Measurements from ENCODE around the gene TRIM28.

DNA sequence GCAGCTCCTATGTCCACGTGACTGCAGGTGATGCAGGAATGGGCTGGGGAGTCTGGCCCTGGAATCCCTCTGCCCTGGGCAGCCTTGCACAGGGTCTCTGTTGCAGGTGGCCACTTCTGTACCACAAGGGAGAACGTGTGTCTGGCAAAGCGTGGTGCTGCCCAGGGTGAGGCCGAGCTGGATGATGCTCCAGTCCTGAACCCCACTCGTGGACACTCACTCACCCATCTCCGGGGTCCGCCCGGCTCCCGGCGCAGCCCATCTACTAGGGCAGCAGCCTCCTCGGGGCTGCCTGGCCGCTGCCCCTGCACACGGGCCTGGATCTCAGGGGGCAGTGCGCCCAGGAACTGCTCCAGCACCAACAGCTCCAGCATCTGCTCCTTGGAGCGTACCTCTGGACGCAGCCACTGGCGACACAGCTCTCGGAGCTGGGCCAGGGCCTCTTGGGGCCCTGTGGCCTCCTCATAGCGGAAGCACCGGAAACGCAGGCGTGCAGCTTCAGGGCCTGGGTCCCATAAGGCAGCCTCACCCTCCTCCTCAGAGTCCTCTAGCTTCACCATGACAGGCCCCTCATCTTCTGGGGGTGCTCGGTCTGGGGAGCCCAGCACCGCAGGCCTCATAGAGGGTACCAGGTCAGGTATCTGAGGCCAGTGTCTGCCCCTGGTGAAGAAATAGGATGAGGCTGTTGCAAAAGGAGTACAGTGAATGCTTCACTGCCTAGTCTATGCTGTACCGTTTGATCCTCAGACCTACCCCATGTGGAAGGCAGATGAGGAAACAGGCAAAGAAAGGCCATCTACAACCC, 27.1 kb downstream of the TRIM28 start:
- TF ChIP-seq, protein P1, sequence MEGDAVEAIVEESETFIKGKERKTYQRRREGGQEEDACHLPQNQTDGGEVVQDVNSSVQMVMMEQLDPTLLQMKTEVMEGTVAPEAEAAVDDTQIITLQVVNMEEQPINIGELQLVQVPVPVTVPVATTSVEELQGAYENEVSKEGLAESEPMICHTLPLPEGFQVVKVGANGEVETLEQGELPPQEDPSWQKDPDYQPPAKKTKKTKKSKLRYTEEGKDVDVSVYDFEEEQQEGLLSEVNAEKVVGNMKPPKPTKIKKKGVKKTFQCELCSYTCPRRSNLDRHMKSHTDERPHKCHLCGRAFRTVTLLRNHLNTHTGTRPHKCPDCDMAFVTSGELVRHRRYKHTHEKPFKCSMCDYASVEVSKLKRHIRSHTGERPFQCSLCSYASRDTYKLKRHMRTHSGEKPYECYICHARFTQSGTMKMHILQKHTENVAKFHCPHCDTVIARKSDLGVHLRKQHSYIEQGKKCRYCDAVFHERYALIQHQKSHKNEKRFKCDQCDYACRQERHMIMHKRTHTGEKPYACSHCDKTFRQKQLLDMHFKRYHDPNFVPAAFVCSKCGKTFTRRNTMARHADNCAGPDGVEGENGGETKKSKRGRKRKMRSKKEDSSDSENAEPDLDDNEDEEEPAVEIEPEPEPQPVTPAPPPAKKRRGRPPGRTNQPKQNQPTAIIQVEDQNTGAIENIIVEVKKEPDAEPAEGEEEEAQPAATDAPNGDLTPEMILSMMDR (IDR thresholded peaks at IDR 0.05; ENCODE audit: low read depth, low read length, missing input control) = no peak
- TF ChIP-seq, protein P2, sequence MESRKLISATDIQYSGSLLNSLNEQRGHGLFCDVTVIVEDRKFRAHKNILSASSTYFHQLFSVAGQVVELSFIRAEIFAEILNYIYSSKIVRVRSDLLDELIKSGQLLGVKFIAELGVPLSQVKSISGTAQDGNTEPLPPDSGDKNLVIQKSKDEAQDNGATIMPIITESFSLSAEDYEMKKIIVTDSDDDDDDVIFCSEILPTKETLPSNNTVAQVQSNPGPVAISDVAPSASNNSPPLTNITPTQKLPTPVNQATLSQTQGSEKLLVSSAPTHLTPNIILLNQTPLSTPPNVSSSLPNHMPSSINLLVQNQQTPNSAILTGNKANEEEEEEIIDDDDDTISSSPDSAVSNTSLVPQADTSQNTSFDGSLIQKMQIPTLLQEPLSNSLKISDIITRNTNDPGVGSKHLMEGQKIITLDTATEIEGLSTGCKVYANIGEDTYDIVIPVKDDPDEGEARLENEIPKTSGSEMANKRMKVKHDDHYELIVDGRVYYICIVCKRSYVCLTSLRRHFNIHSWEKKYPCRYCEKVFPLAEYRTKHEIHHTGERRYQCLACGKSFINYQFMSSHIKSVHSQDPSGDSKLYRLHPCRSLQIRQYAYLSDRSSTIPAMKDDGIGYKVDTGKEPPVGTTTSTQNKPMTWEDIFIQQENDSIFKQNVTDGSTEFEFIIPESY (IDR thresholded peaks at IDR 0.05) = no peak
